Measurements from ENCODE around the gene PFKFB4.
A peak's percentile ranks its signal among the peaks of the same experiment; 100 is the strongest.

PFKFB4 gene

GRCh38 chr3:48584836-48585235 is 28.2 kb upstream of the PFKFB4 start:
- DNase-seq: no peak

GRCh38 chr3:48581621-48582481 is 25.2 kb upstream of the PFKFB4 start:
- DNase-seq: no peak

- DNase-seq: no peak
These were observed 20.0 kb upstream of the PFKFB4 start for GRCh38 chr3:48576647-48577046.

GRCh38 chr3:48575366-48575765 is 18.8 kb upstream of the PFKFB4 start:
- DNase-seq: no peak

DNA sequence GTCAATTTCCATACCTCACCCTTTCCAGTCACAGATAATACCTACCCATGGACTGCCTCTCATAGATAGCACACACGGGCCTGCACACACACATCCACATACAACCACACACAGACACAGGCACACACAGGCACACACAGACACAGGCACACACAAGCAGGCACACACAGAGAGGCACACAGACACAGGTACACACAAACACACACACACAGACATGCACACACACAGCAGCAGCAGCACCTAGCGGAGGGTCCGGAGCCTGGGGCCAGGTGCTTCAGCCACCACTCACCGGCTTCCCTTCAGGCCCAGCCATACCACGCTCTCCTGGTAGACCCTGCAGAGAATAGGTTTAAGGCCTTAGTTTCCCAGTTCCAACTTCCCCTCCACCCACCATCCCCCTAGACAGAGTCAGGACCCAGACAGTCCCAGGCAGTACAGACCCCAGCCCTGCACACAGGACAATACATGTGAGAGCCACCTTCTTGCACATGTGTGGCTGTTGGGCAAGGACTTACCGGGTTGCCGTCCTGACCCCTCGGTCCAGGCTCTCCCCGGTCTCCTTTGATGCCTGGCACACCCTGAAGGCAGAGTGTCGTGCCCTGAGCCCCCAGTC is 17.5 kb upstream of the PFKFB4 start:
- DNase-seq: no peak

GRCh38 chr3:48572517-48572916 is 15.9 kb upstream of the PFKFB4 start:
- no peak for DNase-seq

DNA sequence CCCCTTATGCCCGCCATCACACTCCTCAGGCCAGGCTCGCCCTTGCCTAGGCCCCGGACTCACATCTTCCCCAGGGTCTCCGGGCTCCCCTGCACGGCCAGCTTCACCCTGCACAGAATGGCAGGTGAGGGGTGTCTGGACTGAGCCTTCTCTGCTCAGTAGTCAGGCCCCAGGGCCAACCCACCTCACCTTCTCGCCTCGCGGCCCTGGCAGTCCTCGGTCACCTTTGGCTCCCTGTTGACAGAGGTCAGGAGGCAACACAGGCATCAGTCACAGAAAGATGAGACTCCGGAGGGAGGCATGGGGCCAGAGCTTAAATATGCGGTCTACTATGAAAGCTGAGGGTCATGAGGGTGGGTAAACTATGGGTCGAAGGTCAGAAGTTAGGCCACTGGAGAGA is 15.3 kb upstream of the PFKFB4 start:
- DNase-seq: no peak

GRCh38 chr3:48569808-48570450 is 13.3 kb upstream of the PFKFB4 start:
- DNase-seq: no peak

DNA sequence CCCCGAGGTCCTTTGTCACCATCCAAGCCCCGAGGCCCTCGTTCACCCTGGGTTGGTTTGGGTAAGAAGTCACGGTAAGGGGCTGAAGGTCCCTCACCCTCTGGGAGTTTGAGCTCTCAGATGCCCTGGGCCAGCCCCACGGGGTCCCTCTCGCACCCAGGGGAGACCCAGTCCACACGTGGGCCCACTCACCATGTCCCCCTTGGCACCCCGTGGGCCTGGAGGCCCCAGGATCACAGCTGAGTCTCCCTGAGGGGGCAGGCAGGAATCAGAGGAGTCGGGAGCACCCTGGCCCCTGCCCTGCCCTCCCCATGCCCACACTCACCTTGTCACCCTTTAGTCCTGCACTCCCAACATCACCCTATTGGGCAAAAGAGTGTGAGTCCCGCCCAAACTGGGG is 12.8 kb upstream of the PFKFB4 start:
- DNase-seq: no peak

GRCh38 chr3:48568476-48568875 is 11.9 kb upstream of the PFKFB4 start:
- no peak for DNase-seq

DNA sequence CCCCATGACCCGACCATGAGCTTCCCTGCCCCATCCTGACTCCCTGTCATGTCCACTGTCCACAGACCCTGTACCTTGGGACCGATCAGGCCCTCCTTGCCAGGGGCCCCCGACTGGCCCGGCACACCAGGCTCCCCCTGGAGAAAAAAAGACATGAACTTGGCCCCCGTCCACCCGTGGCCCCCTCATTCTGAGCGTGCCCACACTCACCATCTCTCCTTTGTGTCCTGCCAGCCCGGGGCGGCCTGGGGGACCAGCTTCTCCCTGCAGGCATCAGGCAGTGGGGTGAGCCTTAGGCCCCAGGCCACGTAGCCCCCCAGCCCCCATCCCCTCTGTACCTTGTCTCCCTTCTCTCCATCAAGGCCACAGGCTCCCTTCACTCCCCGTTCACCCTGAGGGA is 10.9 kb upstream of the PFKFB4 start:
- no peak for DNase-seq

DNA sequence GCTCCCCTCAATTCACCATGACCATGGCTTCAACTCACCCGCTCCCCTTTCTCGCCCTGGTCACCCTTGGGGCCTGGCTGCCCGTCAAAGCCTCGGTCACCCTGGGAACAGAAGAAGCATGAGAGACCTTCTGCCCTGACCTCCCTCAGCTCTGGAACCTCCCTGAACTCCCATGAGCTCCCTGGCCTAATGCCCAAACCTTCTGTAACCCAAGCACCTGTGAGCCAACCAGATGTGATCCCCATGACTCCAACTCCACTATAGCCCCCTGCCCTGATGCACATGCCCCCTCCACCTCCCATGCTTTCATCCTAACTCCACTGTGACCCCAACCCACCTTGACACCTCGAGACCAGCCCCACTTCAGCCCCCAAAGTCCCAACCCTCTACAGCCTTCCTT is 10.5 kb upstream of the PFKFB4 start:
- no peak for DNase-seq

GRCh38 chr3:48566401-48566760 is 9.8 kb upstream of the PFKFB4 start:
- DNase-seq: no peak

- no peak for DNase-seq
These were observed 9.2 kb upstream of the PFKFB4 start for GRCh38 chr3:48565591-48566400.

- no peak for DNase-seq
These were observed 8.6 kb upstream of the PFKFB4 start for GRCh38 chr3:48565186-48565585.

- DNase-seq: no peak
These were observed 8.1 kb upstream of the PFKFB4 start for GRCh38 chr3:48564667-48565066.

GRCh38 chr3:48564022-48564421 is 7.4 kb upstream of the PFKFB4 start:
- DNase-seq: no peak

GRCh38 chr3:48563382-48563918 is 6.8 kb upstream of the PFKFB4 start, which contains the start of gene UCN2:
Gene UCN2, minus strand, starts transcription at chr3:48563781. Its CDS starts 657 bp downstream, at chr3:48563124.
- peak; percentile 12 to 59 for DNase-seq

GRCh38 chr3:48562367-48563095 is 5.9 kb upstream of the PFKFB4 start:
- no peak for DNase-seq

- peak; percentile 7 to 56 for DNase-seq
These were observed 4.6 kb upstream of the PFKFB4 start for GRCh38 chr3:48561045-48561736.

DNA sequence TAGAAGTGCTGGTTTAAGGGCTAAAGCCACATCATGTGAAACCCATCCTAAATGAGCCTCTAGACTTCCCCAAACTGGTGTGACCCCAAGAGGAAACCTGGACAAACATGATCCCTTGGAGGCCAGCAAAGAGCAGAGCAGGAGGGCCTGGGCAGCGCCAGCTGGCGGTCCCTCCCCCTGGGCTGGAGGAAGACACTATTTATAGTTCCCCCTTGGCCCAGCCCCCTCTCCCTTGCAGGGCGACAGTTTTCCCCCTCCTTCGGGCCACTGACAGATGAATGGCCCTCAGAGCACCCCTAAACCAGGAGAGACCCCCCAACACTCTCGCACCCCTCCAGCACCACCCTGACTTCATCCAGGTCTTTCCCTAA is 4.0 kb upstream of the PFKFB4 start:
- DNase-seq: peak in 1 of 2 experiments; percentile 60
